CD4-positive, alpha-beta T cell treated with Interleukin-21 for 1 hour (primary cell): Measurements from ENCODE around the gene ADGRD1.
"Not testable (repeated sequence)": the region's sequence is repeated elsewhere in the genome, so short reads cannot be mapped to it uniquely, and the experiment has no call there.

Experiments used
- DNase-seq: peaks from one replicate; pipeline ENCODE4 v3.0.0-alpha.2; 2020

Gene ADGRD1

GRCh38 chr12:130988751-130989150, 35.0 kb downstream of the ADGRD1 start:
- no peak for DNase-seq

- DNase-seq, result no peak
Observed at GRCh38 chr12:130989391-130989790, 35.7 kb downstream of the ADGRD1 start.

- DNase-seq, result no peak
Observed at GRCh38 chr12:130990034-130990433, 36.3 kb downstream of the ADGRD1 start.

- DNase-seq, result no peak
Observed at GRCh38 chr12:130992448-130992847, 38.7 kb downstream of the ADGRD1 start.

GRCh38 chr12:130992979-130993538, 39.4 kb downstream of the ADGRD1 start:
- DNase-seq, result no peak

GRCh38 chr12:130993759-130994670, 40.3 kb downstream of the ADGRD1 start:
- DNase-seq, result no peak

GRCh38 chr12:130994821-130995375, 41.2 kb downstream of the ADGRD1 start:
- DNase-seq, result no peak

- not testable (repeated sequence) for DNase-seq
Observed at GRCh38 chr12:130995386-130995969, 41.8 kb downstream of the ADGRD1 start.

GRCh38 chr12:130998136-130998535, 44.4 kb downstream of the ADGRD1 start:
- DNase-seq, result no peak

GRCh38 chr12:131000000-131000486, 46.3 kb downstream of the ADGRD1 start:
- DNase-seq, result no peak

- DNase-seq, result no peak
Observed at GRCh38 chr12:131001493-131001892, 47.8 kb downstream of the ADGRD1 start.

- no peak for DNase-seq
Observed at GRCh38 chr12:131002216-131002631, 48.5 kb downstream of the ADGRD1 start.

GRCh38 chr12:131003036-131003715, 49.5 kb downstream of the ADGRD1 start:
- no peak for DNase-seq

- DNase-seq, result no peak
Observed at GRCh38 chr12:131003716-131004045, 50.0 kb downstream of the ADGRD1 start.

- no peak for DNase-seq
Observed at GRCh38 chr12:131004166-131004565, 50.5 kb downstream of the ADGRD1 start.

- no peak for DNase-seq
Observed at GRCh38 chr12:131005161-131006035, 51.7 kb downstream of the ADGRD1 start.

GRCh38 chr12:131006036-131006735, 52.5 kb downstream of the ADGRD1 start:
- no peak for DNase-seq

GRCh38 chr12:131007031-131007739, 53.5 kb downstream of the ADGRD1 start:
- no peak for DNase-seq

- no peak for DNase-seq
Observed at GRCh38 chr12:131007740-131008117, 54.0 kb downstream of the ADGRD1 start.

- DNase-seq, result no peak
Observed at GRCh38 chr12:131008131-131008912, 54.6 kb downstream of the ADGRD1 start.
